ENCODE data around the gene FRMPD2. TPM values are rescaled to one million over a fixed set of nuclear protein-coding genes. Genes with fewer than 3 reads are reported as not detected.

The FRMPD2 gene
- total and polyA plus RNA-seq, 2 donors from 2014 or later = 0.34 to 0.47 TPM

GRCh38 chr10:48251152-48251524 lies 23.4 kb downstream of the FRMPD2 start:
- Histone ChIP-seq H3K36me3 (ENCODE audit: control insufficient read depth in 2 of 3, insufficient read depth in 3 of 3, low read length in 3 of 3) (no peaks in the 10 kb centered on the region), H3K4me3 (ENCODE audit: low read length in 3 of 3) (peak overlapping the region in 1 of 3 donors; percentile 2), H3K9ac (ENCODE audit: low read length in 3 of 3) (no peak overlapping the region), H3K9me3 (ENCODE audit: control insufficient read depth in 2 of 3, insufficient read depth in 1 of 3, low read length in 3 of 3) (no peaks in the 10 kb centered on the region), H3K4me1 (ENCODE audit: control insufficient read depth in 2 of 3, insufficient read depth in 2 of 3, low read depth in 1 of 3, low read length in 3 of 3) (peaks cover 0 to 21% (median 20%) of the 10 kb centered on the region in 3 donors), H3K27me3 (ENCODE audit: control insufficient read depth, insufficient read depth, low read length) (no peaks in the 10 kb centered on the region), H3K27ac (ENCODE audit: low read depth in 2 of 2, low read length in 2 of 2) (peak overlapping the region; percentile 13 to 45)
- no peak for TF ChIP-seq CTCF (IDR thresholded peaks at IDR 0.05; ENCODE audit: borderline replicate concordance, extremely low read depth, insufficient read depth)
- intact Hi-C loops (cut with DNase I) = no loop called here
- FAIRE-seq (no peak), DNase-seq (peak in 1 of 5 donors; percentile 8)

GRCh38 chr10:48249763-48250351 lies 24.6 kb downstream of the FRMPD2 start:
- DNase-seq (no peak), FAIRE-seq (no peak)
- intact Hi-C loops (cut with DNase I) = no loop called here
- no peak for TF ChIP-seq CTCF (IDR thresholded peaks at IDR 0.05; ENCODE audit: borderline replicate concordance, extremely low read depth, insufficient read depth)
- Histone ChIP-seq H3K27ac (ENCODE audit: low read depth in 2 of 2, low read length in 2 of 2) (no peak overlapping the region), H3K9me3 (ENCODE audit: control insufficient read depth in 2 of 3, insufficient read depth in 1 of 3, low read length in 3 of 3) (no peaks in the 10 kb centered on the region), H3K27me3 (ENCODE audit: control insufficient read depth, insufficient read depth, low read length) (no peaks in the 10 kb centered on the region), H3K4me1 (ENCODE audit: control insufficient read depth in 2 of 3, insufficient read depth in 2 of 3, low read depth in 1 of 3, low read length in 3 of 3) (peaks cover 0 to 21% (median 20%) of the 10 kb centered on the region in 3 donors), H3K36me3 (ENCODE audit: control insufficient read depth in 2 of 3, insufficient read depth in 3 of 3, low read length in 3 of 3) (no peaks in the 10 kb centered on the region), H3K9ac (ENCODE audit: low read length in 3 of 3) (no peak overlapping the region), H3K4me3 (ENCODE audit: low read length in 3 of 3) (no peak overlapping the region)

GRCh38 chr10:48249004-48249762 lies 25.3 kb downstream of the FRMPD2 start:
- Histone ChIP-seq H3K36me3 (ENCODE audit: control insufficient read depth in 2 of 3, insufficient read depth in 3 of 3, low read length in 3 of 3) (no peaks in the 10 kb centered on the region), H3K9ac (ENCODE audit: low read length in 3 of 3) (no peak overlapping the region), H3K27ac (ENCODE audit: low read depth in 2 of 2, low read length in 2 of 2) (no peak overlapping the region), H3K27me3 (ENCODE audit: control insufficient read depth, insufficient read depth, low read length) (no peaks in the 10 kb centered on the region), H3K4me3 (ENCODE audit: low read length in 3 of 3) (no peak overlapping the region), H3K9me3 (ENCODE audit: control insufficient read depth in 2 of 3, insufficient read depth in 1 of 3, low read length in 3 of 3) (no peaks in the 10 kb centered on the region), H3K4me1 (ENCODE audit: control insufficient read depth in 2 of 3, insufficient read depth in 2 of 3, low read depth in 1 of 3, low read length in 3 of 3) (peaks cover 0 to 17% (median 16%) of the 10 kb centered on the region in 3 donors)
- TF ChIP-seq CTCF (IDR thresholded peaks at IDR 0.05; ENCODE audit: borderline replicate concordance, extremely low read depth, insufficient read depth) = no peak
- DNase-seq (no peak), FAIRE-seq (no peak)
- intact Hi-C loops (cut with DNase I) = no loop called here
